HepG2 (cell line): ENCODE results near the gene RCC1.

Experiments used
- CTCF ChIP-seq: sonication (generic); formaldehyde crosslinking; IDR thresholded peaks from 2 replicates; pipeline ENCODE4 v1.5.0; 2020; ENCODE audit warnings: mild to moderate bottlenecking, missing genetic modification reagents, moderate library complexity
- POLR2AphosphoS5 ChIP-seq: IDR thresholded peaks from 2 replicates; pipeline ENCODE4 v1.6.1; 2012; ENCODE audit warnings: low read depth, low read length
- THAP9 ChIP-seq: sonication (generic); formaldehyde crosslinking; IDR thresholded peaks from 2 replicates; pipeline ENCODE4; 2020; ENCODE audit warnings: missing genetic modification reagents, mild to moderate bottlenecking, borderline replicate concordance
- TF ChIP-seq, protein P1 (sequence below), 2 experiments: IDR thresholded peaks; 2 replicates each; pipeline ENCODE4 v1.6.1; 2011 to 2012; ENCODE audit warnings: low read length in 2 of 2, borderline replicate concordance in 1 of 2, low read depth in 1 of 2, mild to moderate bottlenecking in 1 of 2, moderate library complexity in 1 of 2

DNA sequence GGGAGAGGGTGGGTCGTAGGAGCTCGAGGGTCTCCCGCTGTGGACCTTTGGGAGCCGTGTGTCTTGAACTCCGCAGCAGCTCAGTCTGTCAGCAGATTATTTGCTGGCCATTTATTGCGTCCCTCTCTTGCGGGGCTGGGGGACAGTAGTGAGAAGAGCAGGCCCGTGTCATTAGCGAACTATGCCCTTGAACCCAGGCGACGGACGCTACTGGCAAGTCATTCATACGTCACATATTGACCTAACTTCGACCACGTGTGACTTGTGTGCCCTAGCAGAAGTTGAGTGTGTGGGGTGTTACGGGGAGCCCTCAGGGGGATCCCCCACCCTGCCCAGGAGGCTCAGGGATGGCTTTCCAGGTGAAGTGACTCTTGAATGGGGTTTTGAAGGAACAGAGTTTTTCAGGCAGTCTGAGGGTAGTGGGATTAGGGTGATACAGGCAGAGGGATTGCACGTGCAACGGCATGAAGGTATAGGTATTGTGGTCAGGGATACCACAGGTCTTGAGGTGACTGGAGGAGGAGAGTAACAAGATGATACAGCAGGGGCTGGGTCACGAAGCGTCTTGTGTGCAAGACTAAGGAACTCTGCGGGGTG, 13.0 kb downstream of the RCC1 start:
- TF ChIP-seq CTCF (CRISPR knock-in tag) (peak; percentile 29), THAP9 (no peak), POLR2AphosphoS5 (peak; percentile 49; the same call in 1 of the 2 replicates)
- TF ChIP-seq, protein P1, sequence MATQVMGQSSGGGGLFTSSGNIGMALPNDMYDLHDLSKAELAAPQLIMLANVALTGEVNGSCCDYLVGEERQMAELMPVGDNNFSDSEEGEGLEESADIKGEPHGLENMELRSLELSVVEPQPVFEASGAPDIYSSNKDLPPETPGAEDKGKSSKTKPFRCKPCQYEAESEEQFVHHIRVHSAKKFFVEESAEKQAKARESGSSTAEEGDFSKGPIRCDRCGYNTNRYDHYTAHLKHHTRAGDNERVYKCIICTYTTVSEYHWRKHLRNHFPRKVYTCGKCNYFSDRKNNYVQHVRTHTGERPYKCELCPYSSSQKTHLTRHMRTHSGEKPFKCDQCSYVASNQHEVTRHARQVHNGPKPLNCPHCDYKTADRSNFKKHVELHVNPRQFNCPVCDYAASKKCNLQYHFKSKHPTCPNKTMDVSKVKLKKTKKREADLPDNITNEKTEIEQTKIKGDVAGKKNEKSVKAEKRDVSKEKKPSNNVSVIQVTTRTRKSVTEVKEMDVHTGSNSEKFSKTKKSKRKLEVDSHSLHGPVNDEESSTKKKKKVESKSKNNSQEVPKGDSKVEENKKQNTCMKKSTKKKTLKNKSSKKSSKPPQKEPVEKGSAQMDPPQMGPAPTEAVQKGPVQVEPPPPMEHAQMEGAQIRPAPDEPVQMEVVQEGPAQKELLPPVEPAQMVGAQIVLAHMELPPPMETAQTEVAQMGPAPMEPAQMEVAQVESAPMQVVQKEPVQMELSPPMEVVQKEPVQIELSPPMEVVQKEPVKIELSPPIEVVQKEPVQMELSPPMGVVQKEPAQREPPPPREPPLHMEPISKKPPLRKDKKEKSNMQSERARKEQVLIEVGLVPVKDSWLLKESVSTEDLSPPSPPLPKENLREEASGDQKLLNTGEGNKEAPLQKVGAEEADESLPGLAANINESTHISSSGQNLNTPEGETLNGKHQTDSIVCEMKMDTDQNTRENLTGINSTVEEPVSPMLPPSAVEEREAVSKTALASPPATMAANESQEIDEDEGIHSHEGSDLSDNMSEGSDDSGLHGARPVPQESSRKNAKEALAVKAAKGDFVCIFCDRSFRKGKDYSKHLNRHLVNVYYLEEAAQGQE (IDR thresholded peaks at IDR 0.05; ENCODE audit: borderline replicate concordance in 1 of 2, low read depth in 1 of 2, low read length in 2 of 2) = no peak
